GM23338 (cell line): ENCODE results near the gene BEGAIN. TPM values are rescaled to one million over a fixed set of nuclear protein-coding genes. Genes with fewer than 3 reads are reported as not detected.

Experiments used
- ATAC-seq: fragments of 200-7000 bp; cut with Tn5 transposase; 3 replicates; pipeline ENCODE4 v1.9.1; 2020
- DNase-seq: peaks from one replicate; pipeline ENCODE4 v3.0.0-alpha.2; 2015; ENCODE audit warnings: low spot score
- H2AFZ ChIP-seq: fragments of 200-600 bp; sonication (generic); 2 replicates; pipeline ENCODE4 v1.8.0; 2016; ENCODE audit warnings: antibody characterized with exemption, mild to moderate bottlenecking, moderate library complexity
- H3F3A ChIP-seq: fragments of 200-600 bp; sonication (generic); replicated peaks from 2 replicates; pipeline ENCODE4 v1.8.0; 2017; ENCODE audit warnings: antibody characterized with exemption, mixed run types, low read depth
- H3K27ac ChIP-seq: fragments of 200-600 bp; sonication (generic); 2 replicates; pipeline ENCODE4 v1.6.1; 2016; ENCODE audit warnings: low read depth
- H3K27me3 ChIP-seq: fragments of 200-600 bp; sonication (generic); 2 replicates; pipeline ENCODE4 v1.8.0; 2016; ENCODE audit warnings: mild to moderate bottlenecking, mixed run types, moderate library complexity; ENCODE audit not compliant: insufficient read depth
- H3K36me3 ChIP-seq: fragments of 200-600 bp; sonication (generic); 2 replicates; pipeline ENCODE4 v1.8.0; 2016; ENCODE audit warnings: mild to moderate bottlenecking; ENCODE audit not compliant: insufficient read depth
- H3K4me1 ChIP-seq: fragments of 200-600 bp; sonication (generic); 2 replicates; pipeline ENCODE4 v1.8.0; 2016; ENCODE audit warnings: mild to moderate bottlenecking, moderate library complexity; ENCODE audit not compliant: insufficient read depth
- H3K4me2 ChIP-seq: fragments of 200-600 bp; sonication (generic); 2 replicates; pipeline ENCODE4 v1.7.1; 2017; ENCODE audit warnings: mixed run types
- H3K4me3 ChIP-seq: fragments of 200-600 bp; sonication (generic); 2 replicates; pipeline ENCODE4 v1.6.1; 2016; ENCODE audit warnings: mixed run types
- H3K79me2 ChIP-seq: fragments of 200-600 bp; sonication (generic); replicated peaks from 2 replicates; pipeline ENCODE4 v1.8.0; 2017; ENCODE audit warnings: mild to moderate bottlenecking; ENCODE audit not compliant: insufficient read depth
- H3K9me2 ChIP-seq: fragments of 200-600 bp; sonication (generic); 2 replicates; pipeline ENCODE4 v1.8.0; 2017; ENCODE audit not compliant: insufficient read depth
- H4K20me1 ChIP-seq: fragments of 200-600 bp; sonication (generic); replicated peaks from 2 replicates; pipeline ENCODE4 v1.8.0; 2017; ENCODE audit warnings: mild to moderate bottlenecking; ENCODE audit not compliant: insufficient read depth
- H3K27ac Mint-ChIP-seq: 2 replicates; pipeline ENCODE4 v1.8.0; 2020; ENCODE audit warnings: inconsistent platforms, mild to moderate bottlenecking, moderate library complexity, mixed read lengths
- H3K27me3 Mint-ChIP-seq: 3 replicates; pipeline ENCODE4 v1.8.0; 2022; ENCODE audit warnings: low read depth, mild to moderate bottlenecking, moderate library complexity, mixed read lengths, inconsistent platforms; ENCODE audit not compliant: insufficient read depth, poor library complexity
- H3K36me3 Mint-ChIP-seq: 3 replicates; pipeline ENCODE4 v1.8.0; 2021; ENCODE audit warnings: low read depth, mild to moderate bottlenecking, inconsistent platforms, moderate library complexity, mixed read lengths
- H3K4me1 Mint-ChIP-seq: 3 replicates; pipeline ENCODE4 v1.8.0; 2020; ENCODE audit warnings: mild to moderate bottlenecking, inconsistent platforms, mixed read lengths
- H3K4me3 Mint-ChIP-seq: 3 replicates; pipeline ENCODE4 v1.8.0; 2021; ENCODE audit warnings: moderate library complexity, mild to moderate bottlenecking, inconsistent platforms, mixed read lengths
- H3K9me3 Mint-ChIP-seq: 3 replicates; pipeline ENCODE4 v1.8.0; 2020; ENCODE audit warnings: moderate library complexity, mild to moderate bottlenecking, inconsistent platforms, mixed read lengths
- CREB1 ChIP-seq: fragments of 250-450 bp; sonication (Bioruptor Pico); IDR thresholded peaks from 2 replicates; pipeline ENCODE4 v1.5.0; 2020; ENCODE audit warnings: low read depth, mild to moderate bottlenecking, moderate library complexity
- CTCF ChIP-seq, 2 experiments: fragments of 200-600 bp in 1 of 2; sonication (generic) in 1 of 2; conservative IDR thresholded peaks; 2 replicates each; pipeline versions ENCODE4 v1.5.1 to v1.6.1; 2016 to 2017; ENCODE audit warnings: antibody characterized with exemption in 2 of 2, low read depth in 2 of 2, mild to moderate bottlenecking in 2 of 2, moderate library complexity in 1 of 2
- ETS1 ChIP-seq: IDR thresholded peaks from 2 replicates; pipeline ENCODE4 v1.6.1; 2016; ENCODE audit warnings: antibody characterized with exemption
- EZH2 ChIP-seq: fragments of 200-600 bp; sonication (generic); IDR thresholded peaks from one replicate; pipeline ENCODE4 v1.8.0; 2017; ENCODE audit warnings: antibody characterized with exemption, mild to moderate bottlenecking, low read depth; ENCODE audit not compliant: unreplicated experiment
- EZH2phosphoT487 ChIP-seq: fragments of 200-600 bp; sonication (generic); IDR thresholded peaks from one replicate; pipeline ENCODE4 v1.8.1; 2018; ENCODE audit warnings: antibody characterized with exemption; ENCODE audit not compliant: unreplicated experiment
- JUNB ChIP-seq: IDR thresholded peaks from one replicate; pipeline ENCODE4 v1.6.1; 2016; ENCODE audit warnings: antibody characterized with exemption; ENCODE audit not compliant: unreplicated experiment
- NANOG ChIP-seq: IDR thresholded peaks from 2 replicates; pipeline ENCODE4 v1.6.1; 2016; ENCODE audit warnings: antibody characterized with exemption, borderline replicate concordance
- POLR2AphosphoS5 ChIP-seq: IDR thresholded peaks from 2 replicates; pipeline ENCODE4 v1.6.1; 2016; ENCODE audit warnings: antibody characterized with exemption, low read depth
- REST ChIP-seq: IDR thresholded peaks from one replicate; pipeline ENCODE4 v1.6.1; 2018; ENCODE audit warnings: antibody characterized with exemption; ENCODE audit not compliant: unreplicated experiment
- STAT1 ChIP-seq: IDR thresholded peaks from one replicate; pipeline ENCODE4 v1.6.1; 2016; ENCODE audit warnings: antibody characterized with exemption; ENCODE audit not compliant: unreplicated experiment
- ZNF114 ChIP-seq: fragments of 250-450 bp; sonication (Bioruptor Pico); IDR thresholded peaks from 2 replicates; pipeline ENCODE4 v1.5.0; 2020; ENCODE audit warnings: mild to moderate bottlenecking, moderate library complexity
- ZNF331 ChIP-seq: fragments of 250-450 bp; sonication (Bioruptor Pico); IDR thresholded peaks from 2 replicates; pipeline ENCODE4 v1.5.0; 2020; ENCODE audit warnings: low read depth, mild to moderate bottlenecking, moderate library complexity
- ZNF462 ChIP-seq: fragments of 250-450 bp; sonication (Bioruptor Pico); IDR thresholded peaks from 2 replicates; pipeline ENCODE4 v1.5.0; 2020; ENCODE audit warnings: mild to moderate bottlenecking, moderate library complexity
- polyA plus RNA-seq: library from polyadenylated mRNA; unstranded; fragments of >200 nt; fragmentation: Nextera tagmentation; extraction: Ambion mirVana; gene quantifications from 2 replicates; pipeline ENCODE4 v1.2.1, GENCODE V29; 2016
- total RNA-seq: library from RNA; depleted of rRNA; stranded (reverse); fragments of >200 nt; shearing (Covaris generic); gene quantifications from 2 replicates; pipeline ENCODE4 v1.2.3, GENCODE V29; 2014

Gene BEGAIN
- total and polyA plus RNA-seq, 2 experiments from 2014 or later, result 0.60 to 2.4 TPM

DNA sequence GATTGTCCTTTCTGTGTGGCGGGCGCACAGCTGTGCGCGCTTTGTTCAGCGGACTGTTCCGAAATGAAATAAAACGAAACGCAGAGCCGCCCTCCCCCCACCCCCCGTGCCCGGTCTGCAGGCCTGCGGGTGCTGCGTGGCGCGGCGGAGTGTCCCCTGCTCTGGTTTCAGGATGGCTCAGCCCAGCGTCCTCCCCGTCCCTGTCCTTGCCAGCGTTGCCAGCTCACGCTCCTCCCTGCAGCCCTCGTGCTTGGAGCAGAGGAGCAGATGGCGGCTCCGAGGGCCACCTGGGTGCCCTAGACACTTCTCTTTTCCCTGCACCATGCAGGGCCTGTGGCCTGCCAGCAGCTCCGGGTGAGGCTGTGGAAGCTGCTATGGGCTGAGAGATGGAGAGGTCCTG, 17.5 kb upstream of the BEGAIN start:
- DNase-seq (no peak), ATAC-seq (no peak)
- no peaks in the 10 kb centered on the region for H4K20me1 ChIP-seq
- H3K27me3 Mint-ChIP-seq, result peaks cover 5% of the 10 kb centered on the region
- H3K27ac Mint-ChIP-seq, result no peak overlapping the region
- H3K36me3 ChIP-seq, result no peaks in the 10 kb centered on the region; the same call in 1 of the 2 replicates
- no peaks in the 10 kb centered on the region for H3K4me1 ChIP-seq
- H3K4me2 ChIP-seq, result no peak overlapping the region
- H3K36me3 Mint-ChIP-seq, result no peaks in the 10 kb centered on the region
- no peaks in the 10 kb centered on the region for H3K9me2 ChIP-seq
- TF ChIP-seq NANOG (no peak), CTCF (conservative IDR thresholded peaks at IDR 0.05; ENCODE audit: low read depth in 2 of 2) (no peak), EZH2 (no peak), CREB1 (no peak), ZNF114 (CRISPR knock-in tag) (no peak), STAT1 (no peak), EZH2phosphoT487 (no peak), ETS1 (no peak), REST (no peak), ZNF331 (CRISPR knock-in tag) (no peak), ZNF462 (no peak), POLR2AphosphoS5 (no peak), JUNB (no peak)
- no peak overlapping the region for H2AFZ ChIP-seq
- H3F3A ChIP-seq, result no peaks in the 10 kb centered on the region
- no peak overlapping the region for H3K27ac ChIP-seq
- H3K4me1 Mint-ChIP-seq, result peaks cover 3% of the 10 kb centered on the region; the same call in 1 of the 3 replicates
- H3K79me2 ChIP-seq, result no peaks in the 10 kb centered on the region
- peaks cover 7% of the 10 kb centered on the region; the same call in 1 of the 3 replicates for H3K9me3 Mint-ChIP-seq
- H3K4me3 Mint-ChIP-seq, result no peak overlapping the region
- no peak overlapping the region for H3K4me3 ChIP-seq
- no peaks in the 10 kb centered on the region for H3K27me3 ChIP-seq
